Activated gamma-delta T cell treated with anti-CD3 and anti-CD28 coated beads, Interleukin-2, amount 50 U/mL, for 16 hours (primary cell): ENCODE data around the gene TCEA3.

Experiments
- DNase-seq: peaks from one replicate; pipeline ENCODE4 v3.0.0-alpha.2; 2020; ENCODE audit warnings: low read depth

TCEA3 gene

GRCh38 chr1:23424293-23425192, at the start of gene TCEA3:
Gene TCEA3, minus strand, starts transcription at chr1:23424748. Its CDS starts 115 bp downstream, at chr1:23424633.
- DNase-seq: no peak

GRCh38 chr1:23473037-23473800, 48.7 kb upstream of the TCEA3 start:
- no peak for DNase-seq

DNA sequence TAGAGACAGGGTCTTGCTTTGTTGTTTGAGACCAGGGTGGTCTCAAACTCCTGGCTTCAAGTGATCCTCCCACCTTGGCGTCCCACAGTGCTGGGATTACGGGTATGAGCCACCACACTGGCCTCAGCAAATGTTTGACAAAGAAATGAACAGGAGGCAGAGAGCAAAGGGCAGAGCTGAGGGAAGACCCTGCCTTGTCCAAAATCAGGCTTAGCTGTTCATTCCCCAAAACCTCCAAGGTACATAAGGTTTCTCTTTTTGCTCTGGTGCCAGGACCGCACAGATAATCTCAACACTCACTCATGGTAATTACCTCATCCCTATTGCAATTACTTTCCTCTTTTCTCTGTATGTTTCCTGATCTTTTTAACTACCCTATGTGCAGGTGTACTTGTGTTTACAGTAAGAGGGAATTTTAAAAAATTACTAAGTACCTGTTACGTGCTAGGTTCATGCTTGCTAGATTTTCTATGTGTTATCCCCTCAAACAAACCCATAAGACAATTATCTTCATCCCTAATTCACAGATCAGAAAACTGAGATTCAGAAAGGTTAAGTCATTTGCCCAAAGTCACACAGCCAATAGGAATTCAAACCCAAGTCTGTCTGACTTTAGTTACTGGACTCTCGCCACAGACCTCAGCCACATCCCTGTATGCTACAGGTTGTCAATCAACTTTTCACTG, 47.9 kb upstream of the TCEA3 start:
- no peak for DNase-seq

- DNase-seq: no peak
Observed at GRCh38 chr1:23471473-23472075, 47.0 kb upstream of the TCEA3 start.

DNA sequence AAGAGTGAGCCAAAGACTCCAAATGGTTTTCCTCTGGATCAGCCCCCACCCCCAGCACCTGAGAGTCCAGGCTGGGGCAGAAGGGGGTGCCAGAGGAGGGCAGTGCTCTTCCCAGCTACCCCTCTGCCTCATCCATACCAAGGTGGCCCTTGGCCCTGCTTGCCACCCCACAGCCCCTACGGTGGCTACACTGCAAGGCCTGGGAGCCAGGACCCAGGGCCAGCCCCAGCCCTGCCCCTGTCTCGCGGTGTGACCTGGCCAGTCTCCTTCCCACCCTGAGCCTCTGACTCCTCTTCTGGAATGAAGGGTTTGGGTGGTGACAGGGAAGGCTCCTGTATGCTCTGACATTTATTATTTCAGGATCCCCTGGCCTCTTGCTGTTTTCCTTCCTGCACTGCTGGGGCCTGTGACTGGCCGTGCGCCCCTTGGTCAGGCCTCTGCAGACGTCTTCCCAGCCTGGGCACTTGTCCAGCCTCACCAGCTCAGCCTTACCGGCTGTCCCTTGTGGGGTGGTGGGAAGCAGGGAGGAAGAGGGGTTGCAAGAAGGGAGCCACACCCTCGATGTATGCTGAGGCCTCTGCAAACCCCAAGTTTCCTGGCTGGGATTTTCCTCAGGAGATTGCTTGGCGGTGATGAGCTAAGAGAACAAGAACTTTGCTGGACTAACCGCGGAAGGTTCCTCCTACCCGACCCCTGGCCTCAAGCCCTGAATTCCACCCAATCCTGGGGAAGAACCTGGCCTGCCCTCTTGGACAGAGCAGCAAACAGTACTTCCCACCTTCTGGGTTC, 45.9 kb upstream of the TCEA3 start:
- no peak for DNase-seq

DNA sequence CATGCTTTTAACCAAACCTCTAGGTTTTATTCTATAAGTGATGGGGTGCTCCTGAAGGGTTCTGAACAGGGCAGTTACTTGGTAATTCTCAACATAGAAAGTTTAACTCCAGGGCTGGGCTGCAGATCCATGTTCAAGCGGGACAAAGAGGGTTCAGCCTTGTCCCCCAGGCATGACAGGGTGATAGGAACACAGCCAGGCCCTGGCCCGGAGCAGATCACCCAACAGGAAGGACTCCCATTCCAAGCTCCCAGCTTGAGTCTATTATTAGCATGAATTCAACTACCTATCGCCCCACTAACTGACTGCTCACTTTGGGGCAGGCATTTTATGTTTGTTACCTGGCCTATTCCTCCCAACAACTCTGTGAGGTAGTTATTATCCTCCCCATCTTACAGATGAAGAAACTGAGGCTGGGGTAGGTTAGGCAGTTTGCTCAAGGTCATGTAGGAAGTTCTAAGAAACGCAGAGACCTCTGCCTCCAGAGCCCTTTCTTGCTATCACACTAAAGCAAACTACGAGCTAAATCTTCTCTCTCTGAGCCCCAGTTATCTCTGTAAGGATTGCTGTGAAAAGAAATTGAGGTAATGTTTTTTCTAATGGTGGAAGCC, 44.9 kb upstream of the TCEA3 start:
- no peak for DNase-seq

- no peak for DNase-seq
Observed at GRCh38 chr1:23466423-23466989, 42.0 kb upstream of the TCEA3 start.

DNA sequence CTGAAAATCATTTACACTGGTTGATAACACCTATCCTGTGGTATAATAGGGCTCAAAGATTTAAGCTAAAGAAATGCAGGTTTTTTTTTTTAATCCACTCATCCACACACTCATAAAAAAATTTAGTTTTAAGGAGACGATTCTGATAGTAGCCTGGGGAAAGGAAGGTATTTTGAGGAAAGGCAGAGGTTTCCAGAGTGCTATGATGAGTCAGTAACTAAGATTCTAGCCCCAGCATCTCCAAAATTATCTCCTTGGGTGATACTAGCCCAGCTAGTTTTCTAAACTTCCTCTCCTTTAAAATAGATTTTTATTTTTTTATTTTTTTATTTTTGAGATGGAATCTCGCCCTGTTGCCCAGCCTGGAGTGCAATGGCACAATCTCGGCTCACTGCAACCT, 38.7 kb upstream of the TCEA3 start:
- no peak for DNase-seq

DNA sequence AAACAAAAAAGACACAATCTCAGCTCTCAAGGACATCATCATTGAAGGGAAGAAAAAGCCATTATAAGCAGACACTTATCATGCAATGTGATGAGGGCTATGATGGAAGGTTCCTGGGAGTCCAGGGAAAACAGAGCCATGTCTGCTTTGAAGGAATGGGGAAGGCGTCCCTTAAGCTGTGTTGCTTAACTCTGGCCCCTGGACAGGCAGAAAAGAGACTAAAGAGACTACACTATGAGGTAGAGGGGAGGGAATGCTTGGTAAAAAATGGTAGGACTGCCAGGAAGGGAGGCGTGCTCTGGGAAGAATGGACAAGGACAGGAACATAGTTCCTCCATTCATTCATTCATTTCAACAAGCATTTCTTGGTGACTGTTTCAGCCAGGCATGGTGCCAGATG, 38.2 kb upstream of the TCEA3 start:
- no peak for DNase-seq

DNA sequence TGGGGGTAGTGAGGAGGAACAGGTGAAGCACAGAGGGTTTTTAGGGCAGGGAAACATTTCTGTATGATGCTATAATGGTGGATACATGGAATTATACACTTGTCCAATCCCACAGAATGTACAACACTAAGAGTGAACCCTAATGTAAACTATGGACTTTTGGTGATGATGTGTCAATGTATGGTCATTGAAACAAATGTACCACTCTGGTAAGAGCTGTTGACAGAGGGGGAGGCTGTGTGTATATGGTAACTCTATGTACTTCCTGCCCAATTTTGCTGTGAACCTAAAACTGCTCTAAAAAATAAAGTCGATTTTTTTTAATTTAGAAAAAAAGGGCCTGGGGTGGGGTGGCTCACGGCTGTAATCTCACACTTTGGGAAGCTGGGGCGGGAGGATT, 36.5 kb upstream of the TCEA3 start:
- no peak for DNase-seq

GRCh38 chr1:23460519-23460918, 36.0 kb upstream of the TCEA3 start:
- no peak for DNase-seq

GRCh38 chr1:23459338-23459757, 34.8 kb upstream of the TCEA3 start:
- no peak for DNase-seq

GRCh38 chr1:23456226-23456625, 31.7 kb upstream of the TCEA3 start:
- DNase-seq: no peak

GRCh38 chr1:23453455-23454000, 29.0 kb upstream of the TCEA3 start:
- DNase-seq: no peak

GRCh38 chr1:23452011-23452411, 27.5 kb upstream of the TCEA3 start:
- DNase-seq: peak; percentile 7

- DNase-seq: no peak
Observed at GRCh38 chr1:23451441-23451840, 26.9 kb upstream of the TCEA3 start.

DNA sequence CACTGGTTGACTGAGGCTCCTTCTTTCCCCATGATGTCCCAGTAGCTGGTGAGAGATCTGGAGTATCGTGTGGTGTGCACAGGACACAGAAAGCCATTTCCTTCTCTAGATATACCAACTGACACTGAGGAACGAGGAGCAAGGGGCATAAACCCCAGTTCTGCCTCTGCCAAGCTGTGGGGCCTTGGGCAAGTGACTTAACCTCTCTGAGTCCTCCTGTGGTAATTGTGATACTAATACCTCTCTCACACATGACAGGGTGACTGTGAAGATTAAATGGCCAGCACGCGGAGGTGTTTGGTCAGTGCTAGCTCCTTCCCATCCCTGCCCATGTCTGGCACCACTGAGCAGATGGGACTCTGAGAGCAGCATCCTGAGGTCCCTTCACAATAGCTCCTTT, 26.3 kb upstream of the TCEA3 start:
- DNase-seq: no peak

DNA sequence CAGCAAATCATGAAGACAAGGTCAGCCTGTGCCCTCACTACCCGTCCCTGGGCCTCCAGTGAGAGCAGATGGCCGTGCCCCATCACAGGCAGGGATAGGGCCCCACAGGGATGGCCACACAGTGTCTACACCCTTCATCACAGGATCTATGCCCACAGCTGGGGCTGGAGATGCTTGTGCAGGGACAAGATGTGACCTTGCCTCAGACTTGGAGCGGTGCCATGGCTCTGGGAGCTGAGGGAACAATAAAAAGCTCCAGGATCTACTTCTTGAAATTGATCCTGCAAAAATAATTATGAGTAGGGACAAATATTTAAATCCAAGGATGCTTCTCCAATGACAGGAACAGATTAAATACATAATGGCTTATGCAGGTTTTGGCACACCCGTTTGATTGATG, 25.4 kb upstream of the TCEA3 start:
- no peak for DNase-seq

- DNase-seq: no peak
Observed at GRCh38 chr1:23449306-23449705, 24.8 kb upstream of the TCEA3 start.

DNA sequence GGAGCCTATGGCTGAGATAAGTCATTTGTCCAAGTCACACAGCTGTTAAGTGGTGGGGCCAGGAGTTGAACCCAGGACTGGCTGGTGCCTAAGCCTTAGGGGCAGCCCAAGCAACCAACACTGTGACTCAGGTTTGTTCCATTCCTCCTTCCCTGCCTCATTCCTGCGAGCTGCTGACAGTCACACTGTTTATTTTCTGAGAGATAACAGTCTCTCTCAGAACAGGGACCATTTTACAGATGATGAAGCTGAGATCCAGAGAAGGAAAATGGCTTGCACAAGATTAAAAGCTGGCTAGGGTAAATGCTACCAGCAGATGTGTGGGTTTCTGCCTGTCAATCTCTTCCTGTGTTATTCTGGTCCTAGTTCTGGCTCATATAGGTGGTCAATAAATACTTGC, 24.3 kb upstream of the TCEA3 start:
- DNase-seq: no peak
